LNCAP (cell line): ENCODE results near the gene UBAP2.

Experiments used
- CTCF ChIP-seq: fragments of 450-650 bp; IDR thresholded peaks from 2 replicates; pipeline ENCODE4 v1.5.1; 2017; ENCODE audit warnings: mild to moderate bottlenecking

Gene UBAP2

GRCh38 chr9:34037626-34038025, 11.1 kb downstream of the UBAP2 start:
- no peak for TF ChIP-seq CTCF

- TF ChIP-seq CTCF, result no peak
Observed at GRCh38 chr9:34036625-34037024, 12.1 kb downstream of the UBAP2 start.

- TF ChIP-seq CTCF, result no peak
Observed at GRCh38 chr9:34035656-34036055, 13.0 kb downstream of the UBAP2 start.

- no peak for TF ChIP-seq CTCF
Observed at GRCh38 chr9:34034698-34035065, 14.0 kb downstream of the UBAP2 start.

GRCh38 chr9:34032631-34033030, 16.1 kb downstream of the UBAP2 start:
- TF ChIP-seq CTCF, result no peak

GRCh38 chr9:34027845-34028574, 20.7 kb downstream of the UBAP2 start:
- no peak for TF ChIP-seq CTCF

GRCh38 chr9:34025811-34026210, 22.9 kb downstream of the UBAP2 start:
- TF ChIP-seq CTCF, result no peak

- no peak for TF ChIP-seq CTCF
Observed at GRCh38 chr9:34025062-34025461, 23.6 kb downstream of the UBAP2 start.
